Caki2 (cell line): ENCODE measurements around the gene PDCD6IP. TPM values are rescaled to one million over a fixed set of nuclear protein-coding genes. Genes with fewer than 3 reads are reported as not detected.
"Not testable (repeated sequence)": the region's sequence is repeated elsewhere in the genome, so short reads cannot be mapped to it uniquely, and the experiment has no call there.

Experiments used
- DNase-seq: peaks from one replicate; pipeline ENCODE4 v3.0.0-alpha.2; 2015; ENCODE audit warnings: low read depth
- in situ Hi-C: cut with HindIII; loops from 2 replicates; pipeline ENCODE4 v1.10.0; 2016; ENCODE audit warnings: low sequenced_read_pairs, low pct_unique_long_range_greater_than_20kb, mixed read lengths
- total RNA-seq: library from RNA; depleted of rRNA; stranded (reverse); fragments of >200 nt; shearing (Covaris generic); gene quantifications from 2 replicates; pipeline ENCODE4 v1.2.3, GENCODE V29; 2014; ENCODE audit warnings: low replicate concordance; rRNA removed

The PDCD6IP gene
- 72.1 and 177 TPM in 2 replicates for total RNA-seq

- in situ Hi-C loops: no loop called here
- peak; percentile 89 for DNase-seq
These were observed at the start of gene PDCD6IP for GRCh38 chr3:33798418-33799201. PDCD6IP (plus strand) TSS chr3:33798630; CDS start chr3:33798729, 99 bp downstream.

- in situ Hi-C loops: no loop called here
- no peak for DNase-seq
These were observed 48.8 kb upstream of the PDCD6IP start for GRCh38 chr3:33749546-33750210.

- in situ Hi-C loops: no loop called here
- no peak for DNase-seq
These were observed 48.2 kb upstream of the PDCD6IP start for GRCh38 chr3:33750211-33750548.

- in situ Hi-C loops: no loop called here
- DNase-seq: no peak
These were observed 47.1 kb upstream of the PDCD6IP start for GRCh38 chr3:33751336-33751735.

GRCh38 chr3:33754391-33754790, 44.0 kb upstream of the PDCD6IP start:
- DNase-seq, in situ Hi-C loops: not testable (repeated sequence)

- DNase-seq: no peak
- in situ Hi-C loops: no loop called here
These were observed 40.1 kb upstream of the PDCD6IP start for GRCh38 chr3:33758281-33758680.

GRCh38 chr3:33758864-33759263, 39.6 kb upstream of the PDCD6IP start:
- in situ Hi-C loops: no loop called here
- DNase-seq: no peak

- in situ Hi-C loops: no loop called here
- DNase-seq: no peak
These were observed 29.7 kb upstream of the PDCD6IP start for GRCh38 chr3:33768578-33769330.

GRCh38 chr3:33773637-33774036, 24.8 kb upstream of the PDCD6IP start:
- DNase-seq: no peak
- in situ Hi-C loops: no loop called here

- no peak for DNase-seq
- in situ Hi-C loops: no loop called here
These were observed 23.1 kb upstream of the PDCD6IP start for GRCh38 chr3:33775363-33775762.

- no peak for DNase-seq
These were observed 20.4 kb upstream of the PDCD6IP start for GRCh38 chr3:33777996-33778395.

GRCh38 chr3:33779751-33780150, 18.7 kb upstream of the PDCD6IP start:
- in situ Hi-C loops: no loop called here

More at GRCh38 chr3:33777996-33778395, 20.4 kb upstream of the PDCD6IP start:
- in situ Hi-C loops: no loop called here

GRCh38 chr3:33781413-33781812, 17.0 kb upstream of the PDCD6IP start:
- DNase-seq, in situ Hi-C loops: not testable (repeated sequence)

More at GRCh38 chr3:33779751-33780150, 18.7 kb upstream of the PDCD6IP start:
- DNase-seq: no peak

- DNase-seq: no peak
- in situ Hi-C loops: no loop called here
These were observed 11.7 kb upstream of the PDCD6IP start for GRCh38 chr3:33786565-33787327.

GRCh38 chr3:33787328-33788009, 11.0 kb upstream of the PDCD6IP start:
- peak; percentile 47 for DNase-seq
- in situ Hi-C loops: no loop called here

- in situ Hi-C loops: no loop called here
- DNase-seq: no peak
These were observed 9.1 kb upstream of the PDCD6IP start for GRCh38 chr3:33789183-33789954.

GRCh38 chr3:33790091-33790490, 8.3 kb upstream of the PDCD6IP start:
- in situ Hi-C loops: no loop called here
- DNase-seq: no peak
